Superior temporal gyrus (tissue), 1 donor: ENCODE results near the gene TMEM63B.
"Not testable (repeated sequence)": the region's sequence is repeated elsewhere in the genome, so short reads cannot be mapped to it uniquely, and the experiment has no call there.

ENCODE experiments used
- DNase-seq: peaks from one replicate; pipeline ENCODE4 v3.0.0-alpha.2; 2016; ENCODE audit errors: extremely low spot score

The TMEM63B gene

GRCh38 chr6:44171899-44172546 is 44.7 kb downstream of the TMEM63B start:
- no peak for DNase-seq

GRCh38 chr6:44172731-44173500 is 45.6 kb downstream of the TMEM63B start:
- DNase-seq = peak; percentile 88

DNA sequence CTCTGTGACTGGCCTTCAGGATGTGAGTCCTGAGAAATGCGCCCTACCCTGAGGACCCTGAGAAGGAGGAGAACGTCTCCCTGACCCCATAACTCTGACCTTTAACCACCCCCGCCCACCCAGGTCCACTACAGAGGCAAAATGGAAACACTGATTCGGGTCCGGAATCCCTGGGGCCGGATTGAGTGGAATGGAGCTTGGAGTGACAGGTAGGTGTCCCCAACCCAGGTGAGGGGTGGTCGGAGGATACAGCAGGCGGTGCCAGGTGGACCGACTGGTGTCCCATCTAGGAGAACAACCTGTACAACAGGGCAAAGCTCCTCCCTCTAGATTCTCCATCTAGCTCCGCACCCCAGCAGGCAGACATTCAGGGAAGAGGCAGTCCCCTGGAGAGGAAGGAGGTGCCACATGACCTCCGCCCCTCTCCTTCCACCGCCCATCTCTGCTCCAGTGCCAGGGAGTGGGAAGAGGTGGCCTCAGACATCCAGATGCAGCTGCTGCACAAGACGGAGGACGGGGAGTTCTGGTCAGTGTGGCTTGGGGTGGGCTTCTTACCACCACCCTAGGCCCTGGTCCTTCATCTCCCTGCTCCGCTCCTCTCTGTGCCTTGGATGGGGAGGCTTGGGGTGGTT is 48.9 kb downstream of the TMEM63B start:
- DNase-seq = no peak

DNA sequence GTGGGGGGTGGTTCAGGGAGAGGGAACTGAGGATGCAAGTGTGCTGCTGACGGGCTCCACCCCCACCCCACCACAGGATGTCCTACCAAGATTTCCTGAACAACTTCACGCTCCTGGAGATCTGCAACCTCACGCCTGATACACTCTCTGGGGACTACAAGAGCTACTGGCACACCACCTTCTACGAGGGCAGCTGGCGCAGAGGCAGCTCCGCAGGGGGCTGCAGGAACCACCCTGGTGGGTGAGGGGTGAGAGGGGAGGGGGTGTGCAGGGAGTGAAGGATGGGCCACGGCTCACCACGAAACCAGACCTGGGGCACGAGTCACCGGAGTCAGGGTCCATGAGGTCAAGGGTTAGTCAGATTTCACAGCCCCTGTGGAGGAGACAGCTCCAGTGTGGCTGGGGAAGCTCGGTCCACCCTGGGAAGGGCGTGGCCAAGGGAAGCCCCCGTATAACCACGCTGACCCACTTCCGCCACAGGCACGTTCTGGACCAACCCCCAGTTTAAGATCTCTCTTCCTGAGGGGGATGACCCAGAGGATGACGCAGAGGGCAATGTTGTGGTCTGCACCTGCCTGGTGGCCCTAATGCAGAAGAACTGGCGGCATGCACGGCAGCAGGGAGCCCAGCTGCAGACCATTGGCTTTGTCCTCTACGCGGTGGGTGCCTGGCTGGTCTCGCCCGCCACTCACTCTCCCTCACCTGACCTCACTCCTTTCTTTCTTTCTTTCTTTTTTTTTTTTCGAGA is 49.6 kb downstream of the TMEM63B start:
- DNase-seq = no peak

DNA sequence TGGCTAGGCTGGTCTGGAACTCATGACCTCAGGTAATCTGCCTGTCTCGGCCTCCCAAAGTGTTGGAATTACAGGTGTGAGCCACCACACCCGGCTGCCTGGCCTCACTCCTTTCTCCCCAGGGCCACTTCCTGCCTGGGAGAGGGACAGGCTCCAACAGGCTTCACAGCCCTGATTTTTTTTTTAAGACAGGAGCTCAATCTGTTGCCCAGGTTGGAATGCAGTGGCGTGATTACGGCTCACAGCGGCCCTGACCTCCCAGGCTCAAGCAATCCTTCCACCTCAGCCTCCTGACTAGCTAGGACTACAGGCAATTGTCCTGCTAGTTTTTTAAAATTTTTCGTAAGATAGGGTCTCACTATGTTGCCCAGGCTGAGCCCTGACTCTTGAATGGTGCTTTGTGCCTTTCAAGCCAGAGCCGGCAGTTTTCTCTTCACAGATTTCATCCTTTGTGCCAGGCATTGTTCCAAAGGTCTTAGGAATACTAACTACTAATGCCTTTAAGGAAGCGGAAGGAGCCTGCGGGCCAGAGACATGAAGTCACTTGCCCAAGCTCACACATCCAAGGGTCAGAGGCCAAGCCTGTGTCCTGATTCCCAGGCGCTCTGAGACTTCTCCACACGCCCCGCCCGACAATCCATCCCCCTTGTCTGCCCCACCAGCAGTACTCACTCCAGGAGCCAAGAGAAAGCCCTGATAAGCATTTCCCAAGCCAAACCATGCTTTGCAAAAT is 50.5 kb downstream of the TMEM63B start:
- no peak for DNase-seq

DNA sequence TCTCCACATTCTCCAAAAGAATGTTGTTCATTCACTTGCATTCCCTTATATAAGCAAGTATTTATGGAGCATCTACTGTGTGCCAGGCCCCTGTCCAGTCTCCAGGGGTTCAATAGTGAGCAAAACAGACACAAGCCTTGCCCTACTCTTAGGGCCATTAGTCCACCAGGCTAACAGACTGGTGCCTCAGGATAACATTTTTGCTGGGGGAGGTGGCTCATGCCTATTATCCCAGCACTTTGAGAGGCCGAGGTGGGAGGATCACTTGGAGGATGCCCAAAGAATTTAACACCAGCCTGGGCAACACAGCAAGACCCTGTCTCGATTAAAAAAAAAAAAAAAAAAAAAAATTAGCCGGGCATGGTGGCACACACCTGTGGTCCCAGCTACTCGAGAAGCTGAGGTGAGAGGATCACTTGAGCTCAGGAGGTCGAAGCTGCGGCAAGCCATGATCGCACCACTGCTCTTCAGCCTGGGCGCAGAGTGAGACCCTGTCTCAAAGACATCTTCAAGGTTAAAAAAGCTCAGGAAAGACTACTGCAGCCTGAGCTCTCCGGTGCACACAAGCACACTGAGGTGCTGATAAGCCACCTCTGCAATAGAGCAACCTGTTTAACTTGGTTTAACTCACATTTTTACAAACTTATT is 51.2 kb downstream of the TMEM63B start:
- DNase-seq = no peak

DNA sequence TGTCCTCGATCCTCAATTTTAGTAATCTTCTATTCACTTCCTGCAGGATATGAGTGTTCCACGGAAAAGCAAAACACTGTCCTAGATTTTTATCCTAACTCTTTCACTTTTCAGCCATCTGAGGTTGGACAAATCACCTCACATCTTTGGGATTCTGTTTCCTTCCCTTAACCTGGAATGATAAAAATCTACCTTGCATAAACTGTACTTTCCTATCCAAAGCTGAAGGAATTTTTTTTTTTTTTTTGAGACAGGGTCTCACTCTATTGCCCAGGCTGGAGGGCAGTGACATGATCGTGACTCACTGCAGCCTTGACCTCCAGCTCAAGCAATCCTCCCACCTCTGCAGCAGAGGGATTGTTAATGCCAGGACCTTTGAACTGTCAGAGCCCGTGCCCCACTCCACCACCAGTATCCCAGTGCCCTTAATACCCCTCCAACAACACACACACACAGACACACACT is 51.8 kb downstream of the TMEM63B start:
- no peak for DNase-seq

- DNase-seq = no peak
These were observed 52.3 kb downstream of the TMEM63B start for GRCh38 chr6:44179648-44180047.

DNA sequence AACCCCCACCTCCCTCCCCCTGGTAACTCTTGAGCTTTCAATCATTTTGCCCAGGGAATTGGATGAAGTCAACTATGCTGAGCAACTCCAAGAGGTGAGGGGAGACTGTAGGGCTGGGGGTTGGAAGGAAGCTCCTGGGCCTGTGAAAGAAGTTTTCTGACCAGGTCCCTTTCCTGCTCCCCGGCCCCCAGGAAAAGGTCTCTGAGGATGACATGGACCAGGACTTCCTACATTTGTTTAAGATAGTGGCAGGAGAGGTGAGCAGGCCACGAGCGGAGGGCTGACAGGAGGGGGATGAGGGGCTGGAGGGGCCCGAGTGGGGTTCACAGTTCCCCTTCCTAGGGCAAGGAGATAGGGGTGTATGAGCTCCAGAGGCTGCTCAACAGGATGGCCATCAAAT is 53.1 kb downstream of the TMEM63B start:
- no peak for DNase-seq

DNA sequence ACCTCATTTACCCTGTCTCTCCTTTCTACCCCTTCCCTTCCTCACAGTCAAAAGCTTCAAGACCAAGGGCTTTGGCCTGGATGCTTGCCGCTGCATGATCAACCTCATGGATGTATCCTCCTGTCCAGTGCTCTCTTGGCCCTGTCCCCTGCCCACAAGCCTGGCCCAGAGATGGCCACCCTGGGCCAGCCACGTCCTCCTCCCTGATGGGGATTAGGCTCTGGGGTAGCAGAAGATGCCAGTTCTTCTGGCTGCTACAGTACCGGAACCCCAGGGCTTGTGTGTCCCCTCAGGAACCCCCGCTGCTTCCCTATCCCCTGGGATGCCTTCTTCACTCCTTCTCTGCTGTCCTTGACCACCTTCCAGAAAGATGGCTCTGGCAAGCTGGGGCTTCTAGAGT is 53.5 kb downstream of the TMEM63B start:
- no peak for DNase-seq

- DNase-seq = not testable (repeated sequence)
These were observed 54.4 kb downstream of the TMEM63B start for GRCh38 chr6:44181784-44182183.

DNA sequence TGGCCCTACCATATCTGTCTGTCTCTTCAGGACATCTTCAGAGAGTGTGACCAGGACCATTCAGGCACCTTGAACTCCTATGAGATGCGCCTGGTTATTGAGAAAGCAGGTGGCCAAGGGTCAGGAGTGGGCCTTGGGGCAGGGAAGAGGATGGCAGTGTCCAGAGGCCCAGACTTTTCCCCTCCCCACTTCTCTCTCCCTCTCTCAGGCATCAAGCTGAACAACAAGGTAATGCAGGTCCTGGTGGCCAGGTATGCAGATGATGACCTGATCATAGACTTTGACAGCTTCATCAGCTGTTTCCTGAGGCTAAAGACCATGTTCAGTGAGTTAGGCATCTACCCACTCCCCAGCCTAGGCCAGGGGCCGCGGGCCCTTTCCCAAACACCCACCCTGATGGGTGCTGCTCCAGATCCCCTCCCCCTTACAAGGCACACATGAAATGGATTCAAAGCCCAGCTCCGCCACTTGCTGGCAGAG is 55.6 kb downstream of the TMEM63B start:
- no peak for DNase-seq

- no peak for DNase-seq
These were observed 56.4 kb downstream of the TMEM63B start for GRCh38 chr6:44183783-44184182.

GRCh38 chr6:44185356-44185755 is 58.0 kb downstream of the TMEM63B start:
- not testable (repeated sequence) for DNase-seq

DNA sequence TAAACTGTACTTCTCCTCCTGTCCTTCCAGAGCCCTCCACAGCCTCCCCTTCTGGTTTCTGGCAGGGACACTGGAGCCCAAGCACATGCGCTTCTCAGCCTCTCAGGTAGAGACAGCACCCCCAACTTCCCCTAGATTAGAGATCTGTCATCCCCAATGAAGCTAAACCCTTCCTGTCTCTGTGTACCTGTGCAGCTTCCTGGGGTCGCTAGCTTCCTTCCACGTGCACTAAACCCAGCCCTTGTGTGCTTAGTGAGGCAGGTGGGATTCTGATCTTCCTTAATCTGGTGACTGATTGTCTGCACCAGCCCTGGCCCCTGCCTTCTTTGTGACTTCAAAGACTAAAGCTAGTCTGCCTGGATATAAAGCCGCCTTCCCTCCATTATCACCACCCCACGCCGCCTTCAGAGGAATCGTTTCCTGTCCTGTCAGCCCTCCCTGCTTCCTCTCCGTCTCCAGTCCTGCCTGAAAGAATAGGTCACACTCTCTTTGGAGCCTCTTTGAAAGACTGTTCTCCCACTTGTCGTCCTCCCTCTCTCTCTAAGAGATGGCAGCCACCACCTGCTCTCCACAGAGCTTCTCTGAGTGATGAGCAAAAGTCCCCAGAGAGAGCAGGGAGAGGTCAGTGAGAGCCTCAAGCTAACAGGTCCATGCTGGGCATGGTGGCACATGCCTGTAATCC is 58.7 kb downstream of the TMEM63B start:
- DNase-seq = no peak

DNA sequence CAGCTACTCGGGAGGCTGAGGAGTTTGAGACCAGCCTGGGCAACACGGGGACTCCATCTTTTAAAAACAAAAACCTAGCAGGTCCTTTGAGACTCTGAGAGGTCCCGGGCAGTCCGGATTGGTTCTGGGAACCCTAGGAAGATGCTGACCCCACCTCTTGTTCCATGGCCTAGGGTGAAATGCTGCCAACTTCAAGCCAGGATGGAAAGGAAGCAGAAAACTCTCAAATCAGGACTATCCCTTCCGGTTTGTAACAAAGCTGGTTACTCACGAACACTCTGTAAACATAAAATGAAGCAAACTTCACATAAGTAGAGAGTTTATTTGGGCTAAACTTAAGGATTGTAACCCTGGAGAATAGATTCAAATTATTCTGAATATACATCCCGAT is 59.3 kb downstream of the TMEM63B start:
- DNase-seq = no peak

DNA sequence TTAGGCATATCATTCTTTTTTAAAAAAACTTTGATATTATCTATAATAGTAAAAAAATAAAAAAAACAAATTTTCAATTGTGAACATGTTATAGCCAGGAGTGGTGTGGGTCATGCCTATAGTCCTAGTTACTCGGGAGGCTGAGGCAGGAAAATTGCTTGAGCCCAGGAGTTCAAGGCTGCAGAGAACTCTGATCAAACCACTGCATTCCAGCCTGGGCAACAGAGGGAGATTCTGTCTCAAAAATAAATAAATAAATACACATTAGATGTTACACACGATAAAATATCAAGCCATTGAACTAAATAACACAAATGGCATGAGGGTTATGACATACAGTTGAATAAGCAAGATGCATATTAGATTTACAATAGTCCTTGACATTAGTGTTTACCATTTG is 61.5 kb downstream of the TMEM63B start:
- DNase-seq = no peak

GRCh38 chr6:44189257-44189656 is 61.9 kb downstream of the TMEM63B start:
- DNase-seq = no peak

DNA sequence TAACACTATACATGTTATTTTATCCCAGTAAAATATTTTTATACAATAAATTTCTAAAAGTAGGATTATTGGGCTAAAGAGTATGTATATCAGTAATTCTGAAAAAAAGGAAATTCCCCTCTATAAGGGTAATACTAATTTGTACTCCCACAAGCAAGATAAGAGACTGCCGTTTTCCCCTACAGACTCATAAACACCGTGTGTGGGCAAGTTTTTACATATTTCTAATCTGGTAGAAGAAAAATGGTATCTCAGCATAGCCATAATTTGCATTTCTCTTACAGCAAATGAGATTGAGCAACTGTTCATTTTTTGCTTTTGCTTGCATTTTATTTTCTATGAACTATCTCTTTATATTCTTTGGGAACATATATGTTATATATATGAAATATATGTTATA is 63.4 kb downstream of the TMEM63B start:
- no peak for DNase-seq

DNA sequence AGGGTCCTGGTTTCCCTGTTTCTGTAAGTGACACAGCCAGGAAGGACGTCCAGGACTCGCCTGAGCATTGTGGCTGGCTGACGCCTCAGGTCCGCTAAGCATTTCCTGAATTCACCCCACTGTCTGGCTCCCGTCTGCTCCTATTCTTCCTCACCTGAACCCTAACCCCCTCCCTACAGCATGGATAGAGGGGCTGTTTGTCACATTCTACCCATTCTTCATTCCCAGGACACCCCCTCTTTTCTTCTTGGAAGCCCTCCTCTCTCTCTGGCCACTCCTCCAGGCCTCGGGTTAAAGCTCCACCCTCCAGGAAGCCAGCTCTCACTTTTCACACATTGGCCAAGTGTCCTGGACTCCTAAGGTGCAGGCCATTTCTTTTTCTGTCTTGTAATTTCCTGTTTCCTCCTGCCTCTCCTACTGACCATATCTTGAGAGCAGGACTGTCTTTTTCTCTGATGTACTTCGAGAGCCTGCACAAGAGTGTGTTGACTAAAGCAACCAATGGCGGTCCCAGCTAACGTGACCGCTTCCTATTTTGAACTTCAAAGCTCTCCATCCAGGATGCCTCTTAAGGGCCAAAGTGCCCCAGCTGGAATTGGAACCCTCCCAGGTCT is 65.2 kb downstream of the TMEM63B start:
- no peak for DNase-seq
